ENCODE measurements around the gene ZNF25. TPM values are rescaled to one million over a fixed set of nuclear protein-coding genes. Genes with fewer than 3 reads are reported as not detected.

ZNF25 gene
- total and polyA plus RNA-seq, 9 of the 15 experiments (the other 6 are each of a cell fraction or from before 2014, with no cell fraction given) = 0.62 to 2.3 (median 1.6) TPM

DNA sequence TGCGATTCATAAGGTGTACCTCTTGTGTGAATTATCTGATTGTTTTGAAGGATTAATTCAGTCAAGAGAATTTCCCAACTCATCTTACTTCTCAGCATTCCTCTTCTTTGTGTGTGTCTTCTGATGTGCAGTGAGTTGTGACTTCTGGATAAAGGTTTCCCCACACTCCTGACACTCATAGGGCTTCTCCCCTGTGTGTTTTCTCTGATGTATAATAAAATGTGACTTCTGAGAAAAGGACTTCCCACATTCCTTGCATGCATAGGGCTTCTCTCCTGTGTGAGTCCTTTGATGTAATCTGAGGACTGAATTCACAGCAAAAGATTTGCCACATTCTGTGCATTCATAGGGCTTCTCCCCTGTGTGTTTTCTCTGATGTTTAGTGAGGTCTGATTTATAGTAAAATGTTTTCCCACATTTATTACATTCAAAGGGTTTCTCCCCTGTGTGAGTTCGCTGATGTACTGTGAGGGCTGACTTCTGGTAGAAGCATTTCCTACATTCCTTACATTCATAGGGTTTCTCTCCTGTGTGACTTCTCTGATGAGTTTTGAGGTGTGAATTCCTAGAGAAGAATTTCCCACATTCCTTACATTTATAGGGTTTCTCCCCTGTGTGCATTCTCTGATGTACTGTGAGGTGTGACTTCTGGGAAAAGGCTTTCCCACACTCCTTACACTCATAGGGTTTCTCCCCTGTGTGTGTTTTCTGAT lies 24.2 kb downstream of the ZNF25 start:
- ChIA-PET CTCF (ENCODE audit: low intra/inter-chr PET ratio) (no interaction called here), POLR2A (no interaction called here)
- no peak for ATAC-seq
- Histone ChIP-seq H3K4me2 (ENCODE audit: insufficient read depth, low read length) (no peak overlapping the region), H3K9me3 (replicated peaks; ENCODE audit: control insufficient read depth, insufficient read depth, low read depth, low read length) (no peaks in the 10 kb centered on the region), H3K27ac (ENCODE audit: extremely low read depth, low read depth, low read length) (no peak overlapping the region), H3K9me1 (ENCODE audit: control insufficient read depth, insufficient read depth, low read length) (no peaks in the 10 kb centered on the region), H3K4me1 (replicated peaks in 1 of 2; ENCODE audit: control insufficient read depth in 2 of 2, insufficient read depth in 2 of 2, low read length in 2 of 2) (no peaks in the 10 kb centered on the region), H3K27me3 (ENCODE audit: control insufficient read depth in 2 of 2, insufficient read depth in 2 of 2, low read length in 2 of 2) (no peaks in the 10 kb centered on the region), H3K79me2 (ENCODE audit: control insufficient read depth, insufficient read depth, low read length) (no peaks in the 10 kb centered on the region), H3K36me3 (ENCODE audit: control insufficient read depth, insufficient read depth, low read length) (no peaks in the 10 kb centered on the region), H3K4me3 (no peak overlapping the region), H3K9ac (ENCODE audit: insufficient read depth in 1 of 2, low read depth in 2 of 2, low read length in 2 of 2) (no peak overlapping the region), H2AFZ (ENCODE audit: low read depth, low read length) (no peak overlapping the region), H4K20me1 (replicated peaks; ENCODE audit: control insufficient read depth, insufficient read depth, low read length) (no peaks in the 10 kb centered on the region)
- 4% methylated on average over 2 of the region's 2 CpGs for WGBS (ENCODE audit: insufficient coverage, low coverage, missing lambda C conversion rate)
- intact Hi-C loops (cut with micrococcal nuclease) = no loop called here
- TF ChIP-seq COPS2 (conservative IDR thresholded peaks at IDR 0.05) (no peak), ZNF436 (CRISPR knock-in tag; IDR thresholded peaks at IDR 0.05) (no peak), ZFX (CRISPR knock-in tag; IDR thresholded peaks at IDR 0.05) (no peak), MEF2D (tag; conservative IDR thresholded peaks at IDR 0.05; ENCODE audit: low read depth) (no peak), ZNF140 (CRISPR knock-in tag; IDR thresholded peaks at IDR 0.05) (no peak), FOXK1 (CRISPR knock-in tag; IDR thresholded peaks at IDR 0.05; ENCODE audit: borderline replicate concordance) (no peak), HES1 (IDR thresholded peaks at IDR 0.05; ENCODE audit: low read depth) (no peak), CHD4 (IDR thresholded peaks at IDR 0.05; ENCODE audit: insufficient read depth, insufficient replicate concordance, low read depth, low read length, poor library complexity, severe bottlenecking) (no peak), GABPA (tag; conservative IDR thresholded peaks at IDR 0.05; ENCODE audit: low read depth) (no peak)
- TF ChIP-seq, protein P1, sequence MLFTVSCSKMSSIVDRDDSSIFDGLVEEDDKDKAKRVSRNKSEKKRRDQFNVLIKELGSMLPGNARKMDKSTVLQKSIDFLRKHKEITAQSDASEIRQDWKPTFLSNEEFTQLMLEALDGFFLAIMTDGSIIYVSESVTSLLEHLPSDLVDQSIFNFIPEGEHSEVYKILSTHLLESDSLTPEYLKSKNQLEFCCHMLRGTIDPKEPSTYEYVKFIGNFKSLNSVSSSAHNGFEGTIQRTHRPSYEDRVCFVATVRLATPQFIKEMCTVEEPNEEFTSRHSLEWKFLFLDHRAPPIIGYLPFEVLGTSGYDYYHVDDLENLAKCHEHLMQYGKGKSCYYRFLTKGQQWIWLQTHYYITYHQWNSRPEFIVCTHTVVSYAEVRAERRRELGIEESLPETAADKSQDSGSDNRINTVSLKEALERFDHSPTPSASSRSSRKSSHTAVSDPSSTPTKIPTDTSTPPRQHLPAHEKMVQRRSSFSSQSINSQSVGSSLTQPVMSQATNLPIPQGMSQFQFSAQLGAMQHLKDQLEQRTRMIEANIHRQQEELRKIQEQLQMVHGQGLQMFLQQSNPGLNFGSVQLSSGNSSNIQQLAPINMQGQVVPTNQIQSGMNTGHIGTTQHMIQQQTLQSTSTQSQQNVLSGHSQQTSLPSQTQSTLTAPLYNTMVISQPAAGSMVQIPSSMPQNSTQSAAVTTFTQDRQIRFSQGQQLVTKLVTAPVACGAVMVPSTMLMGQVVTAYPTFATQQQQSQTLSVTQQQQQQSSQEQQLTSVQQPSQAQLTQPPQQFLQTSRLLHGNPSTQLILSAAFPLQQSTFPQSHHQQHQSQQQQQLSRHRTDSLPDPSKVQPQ (CRISPR knock-in tag; IDR thresholded peaks at IDR 0.05; ENCODE audit: borderline replicate concordance) = no peak
- no peak for FAIRE-seq
- in situ Hi-C loops (cut with MboI) = no loop called here
- no peak for DNase-seq (ENCODE audit: extremely low read depth in 1 of 4, low spot score in 3 of 4)
- BruUV-seq (replicated peaks) = no TSS peak

All from K562 (cell line).